GM20000 (cell line): Measurements from ENCODE around the gene KCTD14.
A peak's percentile ranks its signal among the peaks of the same experiment; 100 is the strongest.
"Not testable (repeated sequence)": the region's sequence is repeated elsewhere in the genome, so short reads cannot be mapped to it uniquely, and the experiment has no call there.

Experiments
- DNase-seq: peaks from one replicate; pipeline ENCODE4 v3.0.0; 2012; ENCODE audit warnings: low spot score
- CTCF ChIP-seq: IDR thresholded peaks from 2 replicates; pipeline ENCODE4 v1.5.1; 2012; ENCODE audit warnings: mild to moderate bottlenecking, control low read depth; ENCODE audit errors: extremely low read depth, missing control alignments

Gene KCTD14

GRCh38 chr11:78031629-78032028 is 8.6 kb upstream of the KCTD14 start:
- no peak for TF ChIP-seq CTCF
- peak; percentile 51 for DNase-seq

- no peak for TF ChIP-seq CTCF
- no peak for DNase-seq
These were observed 7.6 kb upstream of the KCTD14 start for GRCh38 chr11:78030429-78031325.

DNA sequence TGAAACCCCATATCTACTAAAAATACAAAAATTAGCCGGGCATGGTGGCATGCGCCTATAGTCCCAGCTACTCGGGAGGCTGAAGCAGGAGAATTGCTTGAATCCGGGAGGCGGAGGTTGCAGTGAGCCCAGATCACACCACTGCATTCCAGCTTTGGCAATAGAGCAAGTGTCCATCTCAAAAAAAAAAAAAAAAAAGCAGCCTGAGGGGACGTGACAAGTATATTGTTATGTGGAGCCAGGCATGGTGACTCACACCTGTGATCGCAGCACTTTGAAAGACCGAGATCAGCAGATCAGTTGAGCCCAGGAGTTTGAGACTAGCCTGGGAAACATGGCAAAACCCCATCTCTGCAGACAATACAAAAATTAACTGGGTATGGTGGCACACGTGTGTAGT is 5.3 kb upstream of the KCTD14 start:
- not testable (repeated sequence) for DNase-seq

DNA sequence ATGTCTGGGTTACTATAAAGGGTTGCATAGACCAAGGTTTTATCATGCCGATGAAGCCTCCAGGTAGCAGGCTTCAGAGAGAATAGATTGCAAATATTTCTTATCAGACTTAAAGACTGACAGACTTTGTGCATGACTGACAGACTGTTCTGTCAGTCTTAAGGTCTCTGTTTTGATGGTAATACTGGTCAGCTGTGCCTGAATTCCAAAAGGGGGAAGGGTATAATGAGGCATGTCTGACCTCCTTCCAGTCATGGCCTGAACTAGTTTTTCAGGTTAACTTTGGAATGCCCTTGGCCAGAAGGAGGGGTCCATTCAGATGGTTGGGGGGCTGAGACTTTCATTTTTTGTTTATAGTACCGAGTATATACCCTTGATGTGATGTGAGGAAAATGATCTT is 4.7 kb upstream of the KCTD14 start:
- DNase-seq: no peak
- no peak for TF ChIP-seq CTCF

DNA sequence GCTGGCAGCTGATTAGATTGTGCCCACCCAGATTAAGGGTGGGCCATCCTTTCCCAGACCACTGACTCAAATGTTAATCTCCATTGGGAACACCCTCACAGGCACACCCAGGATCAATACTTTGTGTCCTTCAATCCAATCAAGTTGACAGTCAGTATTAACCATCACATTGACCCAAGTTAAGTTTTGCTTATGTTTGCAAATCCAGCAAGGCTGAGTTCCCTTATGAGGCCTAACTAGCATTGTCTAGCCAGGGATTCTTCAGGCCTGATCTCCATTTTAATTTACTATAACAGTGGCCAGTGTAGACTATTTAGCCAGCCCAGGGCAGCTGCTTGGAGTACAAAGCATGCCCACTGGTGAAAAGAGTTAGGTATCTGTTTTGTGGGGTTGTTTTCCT is 2.3 kb upstream of the KCTD14 start:
- DNase-seq: no peak
- no peak for TF ChIP-seq CTCF

DNA sequence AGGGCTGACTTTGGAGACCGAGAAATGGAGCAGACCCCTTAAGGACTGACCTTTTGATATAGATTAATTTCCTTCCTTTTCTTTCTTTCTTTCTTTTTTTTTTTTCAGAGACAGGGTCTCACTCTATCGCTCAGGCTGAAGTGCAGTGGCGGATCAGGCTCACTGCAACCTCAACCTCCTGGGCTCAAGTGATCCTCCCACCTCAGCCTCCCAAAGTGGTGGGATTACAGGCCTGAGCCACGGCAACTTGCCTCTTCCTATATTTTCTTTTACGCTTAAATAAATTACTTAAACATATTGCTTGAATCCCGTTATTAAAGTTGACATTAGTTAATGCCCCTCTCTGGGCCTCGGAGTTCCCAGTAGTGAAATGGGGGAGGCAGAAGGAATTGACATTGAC is 350 bp upstream of the KCTD14 start:
- TF ChIP-seq CTCF: no peak
- DNase-seq: no peak

GRCh38 chr11:78021611-78022010 is 1.5 kb downstream of the KCTD14 start:
- no peak for DNase-seq
- no peak for TF ChIP-seq CTCF

DNA sequence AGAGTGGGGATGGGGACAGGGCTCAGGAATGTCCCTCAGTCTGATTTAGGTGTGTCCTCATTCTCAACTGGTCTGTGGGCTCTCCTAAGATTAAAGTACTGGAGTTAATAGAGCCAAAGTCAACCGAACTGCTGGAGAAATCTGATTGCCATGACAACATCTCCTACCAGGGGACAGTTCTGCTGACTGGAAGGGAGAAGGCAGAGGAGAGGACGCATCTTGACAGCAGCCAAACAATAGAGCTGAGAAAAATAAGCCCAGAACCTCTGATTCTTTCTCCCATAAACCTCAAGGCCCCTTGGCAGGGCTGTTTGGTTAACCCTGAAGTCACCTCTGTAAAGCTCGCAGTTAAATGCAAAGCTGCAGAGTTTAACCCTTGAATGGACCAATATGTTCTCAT is 2.8 kb downstream of the KCTD14 start:
- TF ChIP-seq CTCF: no peak

More for the DNA sequence above, 2.8 kb downstream of the KCTD14 start:
- DNase-seq: no peak
